Activated effector memory CD4-positive, alpha-beta T cell treated with Interleukin-2 at 50 U/mL for 16 hours (primary cell): ENCODE results near the gene OR4K13.

Experiments used
- DNase-seq: peaks from one replicate; pipeline ENCODE4 v3.0.0-alpha.2; 2020

OR4K13 gene, protein sequence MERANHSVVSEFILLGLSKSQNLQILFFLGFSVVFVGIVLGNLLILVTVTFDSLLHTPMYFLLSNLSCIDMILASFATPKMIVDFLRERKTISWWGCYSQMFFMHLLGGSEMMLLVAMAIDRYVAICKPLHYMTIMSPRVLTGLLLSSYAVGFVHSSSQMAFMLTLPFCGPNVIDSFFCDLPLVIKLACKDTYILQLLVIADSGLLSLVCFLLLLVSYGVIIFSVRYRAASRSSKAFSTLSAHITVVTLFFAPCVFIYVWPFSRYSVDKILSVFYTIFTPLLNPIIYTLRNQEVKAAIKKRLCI

GRCh38 chr14:20035938-20036337, at the start of gene OR4K13:
TSS of gene OR4K13 (minus strand) at chr14:20036038. CDS start at chr14:20034758, 1,280 bp downstream.
- DNase-seq, result no peak

GRCh38 chr14:20059745-20060144, 23.9 kb upstream of the OR4K13 start, which contains the start of gene OR4L1:
TSS of gene OR4L1 (plus strand) at chr14:20060045. CDS start at chr14:20060045, 0 bp downstream.
- DNase-seq, result no peak

DNA sequence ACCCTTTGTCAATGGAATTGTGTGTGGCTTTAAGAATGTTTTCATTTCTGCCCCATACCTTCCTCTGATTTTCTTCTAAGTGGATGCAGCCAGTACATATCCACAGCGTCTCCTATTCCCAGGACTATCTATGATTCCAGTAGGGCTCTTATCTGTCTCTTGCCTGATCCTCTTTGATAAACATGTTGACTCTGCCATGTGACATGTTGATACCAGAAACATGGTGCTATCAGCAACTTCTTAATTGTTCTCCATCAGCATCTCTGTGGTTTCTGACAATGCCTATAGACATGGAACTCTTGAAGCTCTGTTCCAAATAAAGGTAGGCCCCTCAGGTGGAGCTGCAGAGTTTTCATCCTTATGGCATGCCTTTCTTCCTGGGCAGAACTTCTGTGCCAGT, 12.4 kb upstream of the OR4K13 start:
- DNase-seq, result no peak

DNA sequence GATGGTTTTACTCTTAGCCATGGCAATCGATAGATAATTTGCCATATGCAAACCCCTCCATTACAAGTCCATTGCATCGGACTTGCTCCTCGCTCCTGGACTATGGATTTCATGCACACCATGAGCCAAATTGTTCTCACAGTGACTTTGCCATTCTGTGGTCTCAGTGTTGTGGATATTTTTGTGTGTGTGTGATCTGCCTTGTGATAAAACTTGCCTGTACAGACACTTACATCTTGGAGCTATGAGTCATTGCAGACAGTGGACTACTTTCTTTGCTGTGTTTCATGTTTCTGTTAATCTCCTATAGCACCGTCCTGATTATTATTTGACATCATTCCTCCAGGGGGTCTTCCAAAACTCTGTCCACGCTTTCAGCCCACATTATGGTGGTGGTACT, 8.4 kb upstream of the OR4K13 start:
- DNase-seq, result no peak

GRCh38 chr14:20035449-20035848, 389 bp downstream of the OR4K13 start:
- DNase-seq, result no peak

- DNase-seq, result no peak
These were observed 4.8 kb downstream of the OR4K13 start for GRCh38 chr14:20031058-20031457.

DNA sequence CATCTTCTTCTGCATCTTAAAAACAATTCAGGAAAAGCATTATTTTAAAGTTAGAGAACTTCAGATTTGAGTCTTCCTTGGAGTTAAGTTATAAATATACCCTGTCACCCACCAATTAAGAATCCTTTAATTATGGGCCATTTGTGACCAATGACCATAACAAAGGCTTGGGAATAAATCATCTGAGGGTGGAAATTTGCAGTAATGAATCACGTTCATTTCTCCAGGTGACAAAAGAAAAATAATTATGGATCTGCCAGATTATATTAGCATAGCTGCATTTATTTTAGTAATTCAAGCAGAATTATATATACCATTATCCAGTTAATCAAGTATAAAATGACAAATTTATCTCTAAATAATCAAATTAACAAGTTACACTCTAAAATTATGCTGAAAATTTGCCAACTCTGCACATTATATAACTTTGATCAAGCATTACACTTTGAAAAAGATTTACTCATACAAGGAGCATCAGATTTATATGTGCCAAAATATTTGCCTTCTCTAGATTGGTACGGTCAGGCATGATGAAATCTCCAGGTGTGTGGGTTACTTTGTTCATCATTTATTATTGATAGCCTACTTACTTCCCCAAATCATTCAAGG, 16.5 kb downstream of the OR4K13 start, which contains the start of gene OR4K14:
TSS of gene OR4K14 (minus strand) at position 51 of the 609 bp plus-strand sequence. CDS start 4,114 bp downstream, outside the sequence.
- DNase-seq, result no peak

DNA sequence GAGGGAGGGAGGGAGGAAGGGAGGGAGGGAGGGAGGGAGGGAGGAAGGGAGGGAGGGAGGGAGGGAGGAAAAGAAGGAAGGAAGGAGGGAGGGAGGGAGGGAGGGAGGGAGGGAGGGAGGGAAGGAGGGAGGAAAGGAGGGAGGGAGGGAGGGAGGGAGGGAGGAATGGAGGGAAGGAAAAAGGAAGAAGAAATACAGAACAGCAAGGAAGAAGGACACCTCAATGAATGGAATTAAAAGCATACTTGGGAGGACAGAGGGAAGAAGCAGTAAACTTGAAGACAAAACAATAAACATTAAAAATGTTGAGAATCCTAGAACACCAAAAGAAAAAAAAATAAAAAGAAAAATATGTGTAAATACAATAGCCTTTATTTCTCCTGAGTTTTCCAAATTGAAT, 27.7 kb downstream of the OR4K13 start:
- no peak for DNase-seq

DNA sequence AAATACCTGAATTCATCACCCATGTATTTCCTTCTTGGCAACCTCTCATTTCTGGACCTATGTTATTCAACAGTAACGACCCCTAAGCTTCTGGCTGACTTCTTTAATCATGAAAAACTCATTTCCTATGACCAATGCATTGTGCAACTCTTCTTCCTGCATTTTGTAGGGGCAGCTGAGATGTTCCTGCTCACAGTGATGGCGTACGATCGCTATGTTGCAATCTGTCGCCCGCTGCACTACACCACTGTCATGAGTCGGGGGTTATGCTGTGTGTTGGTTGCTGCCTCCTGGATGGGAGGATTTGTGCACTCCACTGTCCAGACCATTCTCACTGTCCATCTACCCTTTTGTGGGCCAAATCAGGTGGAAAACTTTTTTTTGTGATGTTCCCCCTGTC, 33.5 kb downstream of the OR4K13 start:
- DNase-seq, result no peak

- no peak for DNase-seq
These were observed 34.0 kb downstream of the OR4K13 start, which contains the start of gene OR4Q2 for GRCh38 chr14:20001863-20002262. TSS of gene OR4Q2 (plus strand) at chr14:20002163.

GRCh38 chr14:19993438-19993837, 42.4 kb downstream of the OR4K13 start:
- DNase-seq, result no peak
